Measurements from ENCODE around the gene AMTN. TPM values are rescaled to one million over a fixed set of nuclear protein-coding genes. Genes with fewer than 3 reads are reported as not detected.
A peak's percentile ranks its signal among the peaks of the same experiment; 100 is the strongest.
"Not testable (repeated sequence)": the region's sequence is repeated elsewhere in the genome, so short reads cannot be mapped to it uniquely, and the experiment has no call there.

AMTN gene
- 2.6 TPM in 1 of 2 replicates, not detected in the other for total RNA-seq (2014; rRNA removed; shearing (Covaris generic); ENCODE audit: low replicate concordance)

- Histone ChIP-seq H3K27me3 (no peaks in the 10 kb centered on the region), H3K9me3 (no peaks in the 10 kb centered on the region), H3K4me3 (no peak within 1 kb of the TSS), H3K36me3 (no peaks in the 10 kb centered on the region)
- no peak for DNase-seq
Observed at GRCh38 chr4:70518269-70518668, at the start of gene AMTN. TSS of gene AMTN (plus strand) at chr4:70518569. CDS start at chr4:70518778, 209 bp downstream.

GRCh38 chr4:70471897-70472296 is 46.5 kb upstream of the AMTN start, which contains the start of gene MUC7:
TSS of gene MUC7 (plus strand) at chr4:70472197. CDS start at chr4:70474022, 1,825 bp downstream.
- Histone ChIP-seq H3K4me3 (no peak within 1 kb of the TSS), H3K36me3 (no peaks in the 10 kb centered on the region), H3K9me3 (no peaks in the 10 kb centered on the region), H3K27me3 (no peaks in the 10 kb centered on the region)
- no peak for DNase-seq

GRCh38 chr4:70473679-70474078 is 44.7 kb upstream of the AMTN start:
- H3K36me3 ChIP-seq: no peaks in the 10 kb centered on the region
- H3K4me3 ChIP-seq: no peak overlapping the region
- no peaks in the 10 kb centered on the region for H3K9me3 ChIP-seq
- H3K27me3 ChIP-seq: no peaks in the 10 kb centered on the region
- no peak for DNase-seq

GRCh38 chr4:70488748-70489147 is 29.6 kb upstream of the AMTN start:
- no peak overlapping the region for H3K4me3 ChIP-seq
- H3K36me3 ChIP-seq: no peaks in the 10 kb centered on the region
- no peaks in the 10 kb centered on the region for H3K27me3 ChIP-seq
- DNase-seq: no peak
- H3K9me3 ChIP-seq: no peaks in the 10 kb centered on the region

GRCh38 chr4:70496231-70496630 is 22.1 kb upstream of the AMTN start:
- Histone ChIP-seq H3K36me3 (no peaks in the 10 kb centered on the region), H3K4me3 (no peak overlapping the region), H3K9me3 (no peaks in the 10 kb centered on the region), H3K27me3 (no peaks in the 10 kb centered on the region)
- no peak for DNase-seq

- H3K4me3 ChIP-seq, H3K27me3 ChIP-seq, H3K36me3 ChIP-seq, H3K9me3 ChIP-seq, DNase-seq: not testable (repeated sequence)
Observed at GRCh38 chr4:70501838-70502237, 16.5 kb upstream of the AMTN start.

- DNase-seq: no peak
- Histone ChIP-seq H3K36me3 (no peaks in the 10 kb centered on the region), H3K27me3 (no peaks in the 10 kb centered on the region), H3K4me3 (no peak overlapping the region), H3K9me3 (no peaks in the 10 kb centered on the region)
Observed at GRCh38 chr4:70504733-70505132, 13.6 kb upstream of the AMTN start.

- H3K9me3 ChIP-seq: no peaks in the 10 kb centered on the region
- H3K27me3 ChIP-seq: no peaks in the 10 kb centered on the region
- peak; percentile 42 for DNase-seq
- H3K4me3 ChIP-seq: no peak overlapping the region
- H3K36me3 ChIP-seq: no peaks in the 10 kb centered on the region
Observed at GRCh38 chr4:70505151-70505748, 13.1 kb upstream of the AMTN start.

GRCh38 chr4:70508801-70509200 is 9.6 kb upstream of the AMTN start:
- no peaks in the 10 kb centered on the region for H3K27me3 ChIP-seq
- no peak for DNase-seq
- H3K9me3 ChIP-seq: no peaks in the 10 kb centered on the region
- H3K36me3 ChIP-seq: no peaks in the 10 kb centered on the region
- no peak overlapping the region for H3K4me3 ChIP-seq

- Histone ChIP-seq H3K9me3 (no peaks in the 10 kb centered on the region), H3K36me3 (no peaks in the 10 kb centered on the region), H3K27me3 (no peaks in the 10 kb centered on the region), H3K4me3 (no peak overlapping the region)
- peak; percentile 51 for DNase-seq
Observed at GRCh38 chr4:70511365-70511764, 7.0 kb upstream of the AMTN start.

- Histone ChIP-seq H3K9me3 (no peaks in the 10 kb centered on the region), H3K36me3 (no peaks in the 10 kb centered on the region), H3K27me3 (no peaks in the 10 kb centered on the region), H3K4me3 (no peak overlapping the region)
- peak; percentile 70 for DNase-seq
Observed at GRCh38 chr4:70515367-70516250, 2.8 kb upstream of the AMTN start.

- peak; percentile 41 for DNase-seq
- no peaks in the 10 kb centered on the region for H3K9me3 ChIP-seq
- H3K36me3 ChIP-seq: no peaks in the 10 kb centered on the region
- H3K4me3 ChIP-seq: no peak overlapping the region
- no peaks in the 10 kb centered on the region for H3K27me3 ChIP-seq
Observed at GRCh38 chr4:70518716-70519115, 347 bp downstream of the AMTN start.

GRCh38 chr4:70522626-70523025 is 4.3 kb downstream of the AMTN start:
- Histone ChIP-seq H3K4me3 (no peak overlapping the region), H3K9me3 (no peaks in the 10 kb centered on the region), H3K36me3 (no peaks in the 10 kb centered on the region), H3K27me3 (no peaks in the 10 kb centered on the region)
- no peak for DNase-seq

GRCh38 chr4:70530997-70531396 is 12.6 kb downstream of the AMTN start:
- H3K4me3 ChIP-seq: no peak overlapping the region
- H3K36me3 ChIP-seq: no peaks in the 10 kb centered on the region
- no peak for DNase-seq
- H3K27me3 ChIP-seq: no peaks in the 10 kb centered on the region
- H3K9me3 ChIP-seq: no peaks in the 10 kb centered on the region

- Histone ChIP-seq H3K36me3 (no peaks in the 10 kb centered on the region), H3K9me3 (no peaks in the 10 kb centered on the region)
- DNase-seq: no peak
Observed at GRCh38 chr4:70531981-70532380, 13.6 kb downstream of the AMTN start.

GRCh38 chr4:70533211-70533610 is 14.8 kb downstream of the AMTN start:
- DNase-seq: no peak
- Histone ChIP-seq H3K9me3 (no peaks in the 10 kb centered on the region), H3K4me3 (no peak overlapping the region), H3K36me3 (no peaks in the 10 kb centered on the region), H3K27me3 (no peaks in the 10 kb centered on the region)

More at GRCh38 chr4:70531981-70532380, 13.6 kb downstream of the AMTN start:
- Histone ChIP-seq H3K4me3 (no peak overlapping the region), H3K27me3 (no peaks in the 10 kb centered on the region)

- no peak overlapping the region for H3K4me3 ChIP-seq
- DNase-seq: peak; percentile 43
- no peaks in the 10 kb centered on the region for H3K36me3 ChIP-seq
- no peaks in the 10 kb centered on the region for H3K27me3 ChIP-seq
- no peaks in the 10 kb centered on the region for H3K9me3 ChIP-seq
Observed at GRCh38 chr4:70533791-70534190, 15.4 kb downstream of the AMTN start.

- not testable (repeated sequence) for H3K4me3 ChIP-seq, H3K27me3 ChIP-seq, H3K36me3 ChIP-seq, DNase-seq, H3K9me3 ChIP-seq
Observed at GRCh38 chr4:70534886-70535285, 16.5 kb downstream of the AMTN start.
